Ascending aorta (tissue), 2 donors: Measurements from ENCODE around the gene ZMYM2. TPM values are rescaled to one million over a fixed set of nuclear protein-coding genes. Genes with fewer than 3 reads are reported as not detected.

Source experiments
- DNase-seq, 2 donors: peaks; one replicate each; pipeline ENCODE4 v3.0.0-alpha.2; 2019; ENCODE audit warnings: low spot score in 2 of 2
- H3K27ac ChIP-seq, 2 donors: fragments of 200-600 bp; sonication (generic); one replicate each; pipeline ENCODE4 v1.5.1; 2016 to 2017; ENCODE audit warnings: mild to moderate bottlenecking in 1 of 2
- H3K27me3 ChIP-seq: fragments of 200-600 bp; sonication (generic); one replicate; pipeline ENCODE4 v1.5.1; 2017
- H3K36me3 ChIP-seq, 2 donors: fragments of 200-600 bp; sonication (generic); one replicate each; pipeline ENCODE4 v1.5.1; 2016
- H3K4me1 ChIP-seq, 2 donors: fragments of 200-600 bp; sonication (generic); one replicate each; pipeline ENCODE4 v1.5.1; 2016 to 2017; ENCODE audit warnings: mild to moderate bottlenecking in 1 of 2
- H3K4me3 ChIP-seq, 2 donors: fragments of 200-600 bp; sonication (generic); one replicate each; pipeline ENCODE4 v1.5.1; 2016 to 2017; ENCODE audit warnings: mild to moderate bottlenecking in 1 of 2
- H3K9me3 ChIP-seq, 2 donors: fragments of 200-600 bp; sonication (generic); one replicate each; pipeline ENCODE4 v1.5.1; 2016
- intact Hi-C: fragments of 100-400 bp; cut with DNase I; formaldehyde crosslinking; loops from one replicate; pipeline ENCODE4 v1.15.1; 2023
- total RNA-seq: library from RNA; depleted of rRNA; stranded (reverse); fragments of >200 nt; gene quantifications from one replicate; pipeline ENCODE4 v1.1.0, GENCODE V29; 2016
- TF ChIP-seq, protein P1 (sequence below), 3 experiments: fragments of 200-600 bp in 2 of 3; fragments of 450-650 bp in 1 of 3; sonication (generic) in 2 of 3; IDR thresholded peaks; one replicate each; pipeline ENCODE4 v1.5.1; 2016 to 2019; ENCODE audit warnings: antibody characterized with exemption in 3 of 3, mild to moderate bottlenecking in 1 of 3, moderate library complexity in 1 of 3

The ZMYM2 gene
- total RNA-seq, 1 donor from 2014 or later, result 76.6 TPM

DNA sequence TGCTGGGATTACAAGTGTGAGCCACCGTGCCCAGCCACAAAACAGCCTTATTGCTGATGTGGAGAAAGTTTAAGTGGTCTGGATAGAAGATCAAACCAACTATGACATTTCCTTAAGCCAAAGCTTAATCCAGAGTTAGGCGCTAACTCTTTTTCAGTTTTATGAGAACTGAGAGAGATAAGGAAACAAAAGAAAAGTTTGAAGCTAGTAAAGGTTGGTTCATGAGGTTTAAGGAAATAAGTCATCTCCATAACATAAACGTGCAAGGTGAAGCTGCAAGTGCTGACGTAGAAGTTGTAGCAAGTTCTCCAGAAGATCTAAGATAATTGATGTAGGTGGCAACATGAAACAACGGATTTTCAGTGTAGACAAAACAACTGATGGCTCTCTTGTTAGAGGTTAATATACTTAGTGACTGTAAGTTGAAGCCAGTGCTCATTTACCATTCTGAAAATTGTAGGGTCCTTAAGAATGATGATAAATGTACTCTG lies 41.6 kb downstream of the ZMYM2 start:
- Histone ChIP-seq H3K4me1 (no peaks in the 10 kb centered on the region), H3K9me3 (no peaks in the 10 kb centered on the region), H3K4me3 (no peak overlapping the region), H3K27me3 (no peaks in the 10 kb centered on the region), H3K27ac (no peak overlapping the region), H3K36me3 (peaks cover 26 to 28% of the 10 kb centered on the region in 2 donors)
- TF ChIP-seq, protein P1, sequence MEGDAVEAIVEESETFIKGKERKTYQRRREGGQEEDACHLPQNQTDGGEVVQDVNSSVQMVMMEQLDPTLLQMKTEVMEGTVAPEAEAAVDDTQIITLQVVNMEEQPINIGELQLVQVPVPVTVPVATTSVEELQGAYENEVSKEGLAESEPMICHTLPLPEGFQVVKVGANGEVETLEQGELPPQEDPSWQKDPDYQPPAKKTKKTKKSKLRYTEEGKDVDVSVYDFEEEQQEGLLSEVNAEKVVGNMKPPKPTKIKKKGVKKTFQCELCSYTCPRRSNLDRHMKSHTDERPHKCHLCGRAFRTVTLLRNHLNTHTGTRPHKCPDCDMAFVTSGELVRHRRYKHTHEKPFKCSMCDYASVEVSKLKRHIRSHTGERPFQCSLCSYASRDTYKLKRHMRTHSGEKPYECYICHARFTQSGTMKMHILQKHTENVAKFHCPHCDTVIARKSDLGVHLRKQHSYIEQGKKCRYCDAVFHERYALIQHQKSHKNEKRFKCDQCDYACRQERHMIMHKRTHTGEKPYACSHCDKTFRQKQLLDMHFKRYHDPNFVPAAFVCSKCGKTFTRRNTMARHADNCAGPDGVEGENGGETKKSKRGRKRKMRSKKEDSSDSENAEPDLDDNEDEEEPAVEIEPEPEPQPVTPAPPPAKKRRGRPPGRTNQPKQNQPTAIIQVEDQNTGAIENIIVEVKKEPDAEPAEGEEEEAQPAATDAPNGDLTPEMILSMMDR (IDR thresholded peaks at IDR 0.05), result no peak
- no peak for DNase-seq
- intact Hi-C loops, result no loop called here

DNA sequence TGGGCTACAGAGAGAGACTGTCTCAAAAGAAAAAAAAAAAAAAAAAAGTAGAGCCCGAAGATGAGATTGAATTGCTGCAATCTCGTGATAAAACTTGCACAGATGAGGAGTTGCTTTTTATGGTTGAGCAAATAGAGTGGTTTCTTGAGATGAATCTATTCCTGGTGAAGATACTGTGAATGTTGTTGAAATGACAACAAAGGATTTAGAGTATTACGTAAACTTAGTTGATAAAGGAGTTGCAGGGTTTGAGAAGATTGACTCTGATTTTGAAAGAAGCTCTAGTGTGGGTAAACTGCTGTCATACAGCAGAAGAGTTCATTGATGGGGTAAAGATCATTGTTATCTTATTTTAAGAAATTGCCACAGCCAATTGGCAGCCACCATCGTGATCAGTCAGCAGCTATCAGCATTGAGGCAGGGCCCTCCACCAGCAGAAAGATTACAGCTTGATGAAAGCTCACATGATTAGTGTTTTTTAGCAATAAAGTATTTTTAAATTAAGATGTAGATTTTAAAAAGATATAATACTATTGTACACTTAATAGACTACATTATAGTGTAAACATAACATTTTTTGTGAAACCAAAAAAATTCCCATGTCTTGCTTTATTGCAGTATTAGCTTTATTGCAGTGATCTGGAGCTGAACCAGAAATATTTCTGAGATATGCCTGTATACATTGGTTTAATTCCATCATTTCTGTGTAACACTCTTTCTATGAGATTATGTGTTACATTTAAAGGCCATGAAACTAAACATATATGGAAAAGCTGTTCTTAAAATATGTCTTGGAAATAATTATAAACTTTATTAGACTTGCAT lies 43.1 kb downstream of the ZMYM2 start:
- Histone ChIP-seq H3K4me3 (no peak overlapping the region), H3K9me3 (no peaks in the 10 kb centered on the region), H3K27me3 (no peaks in the 10 kb centered on the region), H3K36me3 (peaks cover 21 to 29% of the 10 kb centered on the region in 2 donors), H3K4me1 (no peaks in the 10 kb centered on the region), H3K27ac (no peak overlapping the region)
- TF ChIP-seq, protein P1 (IDR thresholded peaks at IDR 0.05), result no peak
- intact Hi-C loops, result no loop called here
- no peak for DNase-seq

DNA sequence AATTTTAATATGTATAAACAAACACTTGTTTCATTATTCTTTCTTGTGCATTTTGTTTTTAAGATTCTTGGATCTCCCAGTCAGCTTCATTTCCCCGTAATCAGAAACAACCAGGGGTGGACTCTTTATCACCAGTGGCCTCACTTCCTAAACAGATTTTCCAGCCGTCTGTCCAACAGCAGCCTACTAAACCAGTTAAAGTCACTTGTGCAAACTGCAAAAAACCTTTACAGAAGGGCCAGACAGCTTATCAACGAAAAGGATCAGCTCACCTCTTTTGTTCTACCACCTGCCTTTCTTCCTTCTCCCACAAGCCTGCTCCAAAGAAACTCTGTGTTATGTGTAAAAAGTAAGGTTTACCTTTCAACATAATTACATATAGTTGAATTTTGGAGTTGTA lies 44.3 kb downstream of the ZMYM2 start:
- intact Hi-C loops, result no loop called here
- peaks cover 31 to 37% of the 10 kb centered on the region in 2 donors for H3K36me3 ChIP-seq
- H3K4me1 ChIP-seq, result no peaks in the 10 kb centered on the region
- H3K9me3 ChIP-seq, result no peaks in the 10 kb centered on the region
- H3K27me3 ChIP-seq, result no peaks in the 10 kb centered on the region
- TF ChIP-seq, protein P1 (IDR thresholded peaks at IDR 0.05), result no peak
- H3K27ac ChIP-seq, result no peak overlapping the region
- no peak for DNase-seq
- H3K4me3 ChIP-seq, result no peak overlapping the region

DNA sequence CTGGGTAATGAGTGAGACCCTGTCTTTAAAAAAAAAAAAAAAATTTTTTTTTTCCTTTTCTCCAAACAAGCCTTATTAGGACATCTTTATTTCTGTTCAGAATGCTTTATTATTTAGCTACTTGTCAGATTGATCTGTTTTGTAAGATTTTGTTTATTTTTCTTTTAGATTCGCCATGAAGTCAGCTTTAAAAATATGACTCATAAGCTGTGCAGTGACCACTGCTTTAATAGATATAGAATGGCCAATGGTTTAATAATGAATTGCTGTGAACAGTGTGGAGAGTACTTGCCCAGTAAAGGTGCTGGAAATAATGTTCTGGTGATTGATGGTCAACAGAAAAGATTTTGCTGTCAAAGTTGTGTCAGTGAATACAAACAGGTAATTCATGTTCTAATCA lies 47.7 kb downstream of the ZMYM2 start:
- TF ChIP-seq, protein P1 (IDR thresholded peaks at IDR 0.05), result no peak
- no peak for DNase-seq
- no peak overlapping the region for H3K4me3 ChIP-seq
- no peak overlapping the region for H3K27ac ChIP-seq
- H3K36me3 ChIP-seq, result peaks cover 53 to 69% of the 10 kb centered on the region in 2 donors
- H3K9me3 ChIP-seq, result no peaks in the 10 kb centered on the region
- H3K27me3 ChIP-seq, result no peaks in the 10 kb centered on the region
- no peaks in the 10 kb centered on the region for H3K4me1 ChIP-seq
- intact Hi-C loops, result no loop called here

DNA sequence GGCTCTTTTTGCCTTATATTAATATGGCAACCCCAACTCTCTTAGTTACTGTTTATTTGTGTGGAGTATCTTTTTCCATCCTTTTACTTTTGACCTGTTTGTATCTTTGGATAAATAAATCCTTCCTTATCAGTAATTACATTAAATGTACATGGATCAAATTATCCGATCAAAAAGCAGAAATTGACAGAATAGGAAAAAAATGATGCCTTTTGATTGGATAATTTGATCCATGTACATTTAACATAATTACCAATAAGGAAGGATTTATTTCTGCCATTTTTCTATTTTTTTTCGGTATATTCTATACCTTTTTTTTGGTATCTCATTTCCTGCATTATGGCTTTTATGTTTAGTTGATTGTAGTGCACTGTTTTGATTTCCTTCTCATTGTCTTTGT lies 57.2 kb downstream of the ZMYM2 start:
- H3K27ac ChIP-seq, result no peak overlapping the region
- TF ChIP-seq, protein P1 (IDR thresholded peaks at IDR 0.05), result no peak
- H3K9me3 ChIP-seq, result peaks cover 4 to 32% of the 10 kb centered on the region in 2 donors
- intact Hi-C loops, result no loop called here
- no peak for DNase-seq
- no peak overlapping the region for H3K4me3 ChIP-seq
- H3K4me1 ChIP-seq, result no peaks in the 10 kb centered on the region
- H3K36me3 ChIP-seq, result peaks cover 16 to 57% of the 10 kb centered on the region in 2 donors
- H3K27me3 ChIP-seq, result no peaks in the 10 kb centered on the region
